T47D (cell line): Measurements from ENCODE around the gene SDHB.

ENCODE experiments used
- DNase-seq, 2 experiments: peaks; one replicate each; pipeline versions ENCODE4 v3.0.0 to v3.0.0-alpha.2; 2011 to 2012; ENCODE audit warnings: low read depth in 1 of 2, low spot score in 1 of 2
- JUND ChIP-seq: IDR thresholded peaks from 2 replicates; pipeline ENCODE4 v1.6.1; 2012; ENCODE audit warnings: low read depth
- in situ Hi-C: cut with HindIII; loops from 2 replicates; pipeline ENCODE4 v1.10.0; 2016; ENCODE audit warnings: low sequenced_read_pairs, low pct_unique_long_range_greater_than_20kb

SDHB gene

DNA sequence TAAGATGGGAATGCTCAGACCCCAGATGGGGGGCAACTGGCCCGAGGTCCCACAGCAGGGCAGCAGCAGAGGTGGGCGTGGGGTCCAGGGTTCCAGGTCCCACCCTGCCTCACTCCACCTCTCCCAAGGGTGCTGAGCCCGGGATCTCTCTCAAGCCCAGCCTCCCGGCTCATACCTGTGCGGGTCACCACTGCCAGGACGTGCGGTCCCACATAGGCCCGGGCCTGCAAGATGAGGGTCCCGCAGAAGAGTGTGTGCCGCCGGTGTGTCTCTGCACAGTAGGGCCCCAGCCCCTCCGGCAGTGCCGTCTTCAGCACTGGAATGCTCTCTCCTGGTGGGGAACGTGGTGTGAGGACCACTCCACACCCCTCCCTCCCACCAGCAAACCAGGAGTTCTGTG is 57.0 kb downstream of the SDHB start:
- in situ Hi-C loops, result no loop called here
- DNase-seq, result no peak
- TF ChIP-seq JUND, result no peak

DNA sequence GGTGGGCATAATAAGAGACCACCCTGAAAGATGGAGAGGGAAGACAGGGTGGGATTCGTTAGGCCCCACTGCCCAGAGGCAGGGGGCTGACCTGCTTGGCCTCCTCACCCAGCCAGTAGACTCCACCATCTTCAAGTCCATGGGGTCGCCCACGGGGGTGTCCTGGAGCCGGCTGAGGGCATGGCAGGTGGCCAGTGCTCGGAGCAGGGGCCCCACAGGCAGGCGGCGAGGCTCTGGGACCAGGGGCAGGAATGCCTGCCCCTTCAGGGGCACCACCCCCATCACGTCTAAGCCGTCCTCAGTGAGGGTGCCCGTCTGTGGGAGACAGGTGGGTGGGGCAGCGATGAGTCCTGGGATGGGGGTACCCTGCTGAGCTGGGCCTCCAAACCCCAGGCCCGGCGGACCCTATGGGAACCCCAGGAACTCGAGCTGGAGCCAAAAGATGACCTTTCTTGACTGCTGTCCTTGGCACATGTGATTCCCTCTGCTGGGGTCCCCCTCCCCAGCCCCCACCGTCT is 60.3 kb downstream of the SDHB start:
- DNase-seq, result no peak
- TF ChIP-seq JUND, result no peak
- in situ Hi-C loops, result no loop called here

DNA sequence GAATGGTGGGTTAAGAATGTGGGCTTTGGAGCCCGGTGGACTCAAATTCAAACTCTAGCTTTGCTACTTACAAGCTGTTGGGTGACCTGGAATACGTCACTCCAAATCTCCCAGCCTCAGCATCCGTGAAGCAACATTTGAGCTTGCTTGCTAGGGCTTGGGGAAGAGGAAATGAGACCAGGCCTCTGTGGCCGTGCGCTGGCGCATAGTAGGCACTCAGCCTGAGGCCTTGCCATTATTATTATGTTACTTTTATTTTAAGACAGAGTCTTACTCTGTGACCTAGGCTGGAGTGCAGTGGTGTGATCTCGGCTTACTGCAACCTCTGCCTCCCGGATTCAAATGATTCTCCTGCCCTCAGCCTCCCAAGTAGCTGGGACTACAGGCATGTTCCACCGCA is 61.2 kb downstream of the SDHB start:
- no peak for DNase-seq
- in situ Hi-C loops, result no loop called here
- no peak for TF ChIP-seq JUND

DNA sequence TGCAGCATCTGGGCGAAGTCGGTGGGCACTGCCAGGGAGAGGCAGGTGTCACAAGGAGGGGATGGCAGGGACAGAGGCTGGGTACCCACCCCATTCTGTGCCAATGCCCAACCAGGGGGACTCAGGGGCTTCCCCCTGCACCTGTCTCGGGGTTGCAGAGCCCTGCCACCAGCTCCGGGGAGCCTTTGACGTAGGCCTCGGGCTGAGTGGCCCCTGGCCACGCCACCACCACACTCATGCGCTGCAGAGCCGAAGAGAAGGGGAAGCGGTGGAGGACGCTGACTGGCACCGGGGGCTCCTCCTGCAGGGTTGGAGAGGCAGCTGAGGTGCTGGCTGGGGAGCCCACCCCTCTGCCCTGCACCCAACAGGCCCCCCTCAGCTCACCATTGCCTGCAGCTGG is 61.7 kb downstream of the SDHB start:
- in situ Hi-C loops, result no loop called here
- no peak for DNase-seq
- TF ChIP-seq JUND, result no peak

DNA sequence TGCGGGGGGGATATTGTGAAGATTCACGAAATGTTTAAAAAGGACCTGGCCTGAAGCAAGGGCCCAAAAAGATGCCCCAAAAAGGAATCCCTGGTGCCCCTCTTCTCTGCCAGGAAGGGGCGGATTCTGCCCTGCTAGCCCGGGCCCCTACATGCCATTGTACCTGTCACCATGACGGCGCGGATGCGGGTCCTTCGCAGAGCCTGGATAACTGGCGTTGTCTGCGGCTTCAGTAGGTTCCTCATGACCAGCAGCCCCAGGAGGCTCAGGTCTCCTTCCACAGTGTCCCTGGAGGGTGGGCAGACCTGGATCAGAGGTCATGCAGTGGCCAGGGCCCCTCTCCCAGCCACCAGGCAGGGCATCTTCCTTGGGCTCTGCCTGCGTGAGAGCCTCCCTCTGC is 62.3 kb downstream of the SDHB start:
- DNase-seq, result no peak
- TF ChIP-seq JUND, result no peak
- in situ Hi-C loops, result no loop called here

DNA sequence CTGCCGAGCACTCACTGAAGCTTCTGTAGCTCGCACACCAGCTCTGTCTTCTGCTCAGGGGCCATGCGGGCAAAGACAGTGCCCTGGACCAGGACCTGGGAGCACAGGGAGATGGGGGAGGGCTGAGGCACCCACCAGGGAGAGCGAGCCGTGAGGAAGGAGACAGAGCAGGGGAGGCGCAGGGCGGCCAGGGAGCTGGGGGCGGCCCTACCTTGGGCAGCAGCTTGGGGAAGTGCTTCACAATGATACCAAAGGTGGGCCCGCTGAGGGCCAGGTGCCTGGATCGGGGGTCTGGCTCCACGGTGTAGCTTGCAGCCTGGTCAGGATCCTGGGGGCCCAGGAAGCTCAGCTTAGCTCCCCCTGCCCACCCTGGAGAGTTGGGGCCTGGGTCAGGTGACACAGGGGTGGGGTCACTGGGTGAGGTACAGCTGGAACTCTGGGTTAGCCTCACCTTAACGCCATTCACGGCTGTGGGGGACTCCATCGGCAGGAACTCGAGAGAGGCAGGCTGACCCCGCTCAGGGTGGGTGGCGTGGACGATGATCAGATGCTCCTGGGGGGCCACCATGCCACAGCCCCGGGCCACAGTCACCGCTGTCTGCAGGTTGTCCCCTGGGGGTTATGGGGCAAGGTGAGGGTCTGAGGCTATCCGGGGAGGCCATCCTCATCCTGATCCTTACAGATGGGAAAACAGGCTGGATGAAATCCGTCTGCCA is 64.0 kb downstream of the SDHB start:
- DNase-seq, result no peak
- in situ Hi-C loops, result no loop called here
- TF ChIP-seq JUND, result no peak

DNA sequence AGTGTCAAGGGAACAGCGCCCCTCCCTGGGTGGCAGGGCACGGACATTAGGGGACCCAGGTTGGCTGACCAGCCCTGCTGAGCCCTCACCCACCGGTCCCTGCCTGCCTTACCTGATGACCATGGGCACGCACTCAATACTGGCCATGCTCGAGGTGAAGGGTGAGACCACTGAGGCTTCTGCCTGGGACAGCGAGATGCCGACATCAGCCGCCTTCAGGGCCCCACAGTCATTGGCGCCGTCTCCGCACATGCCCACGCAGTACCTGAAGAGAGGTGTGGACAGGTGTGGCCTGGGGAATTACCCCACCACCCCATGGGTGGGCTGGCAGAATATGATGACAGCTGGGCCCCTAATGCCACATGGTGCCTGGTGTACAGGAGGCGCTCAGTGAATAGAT is 65.6 kb downstream of the SDHB start:
- DNase-seq, result no peak
- no peak for TF ChIP-seq JUND
- in situ Hi-C loops, result no loop called here

DNA sequence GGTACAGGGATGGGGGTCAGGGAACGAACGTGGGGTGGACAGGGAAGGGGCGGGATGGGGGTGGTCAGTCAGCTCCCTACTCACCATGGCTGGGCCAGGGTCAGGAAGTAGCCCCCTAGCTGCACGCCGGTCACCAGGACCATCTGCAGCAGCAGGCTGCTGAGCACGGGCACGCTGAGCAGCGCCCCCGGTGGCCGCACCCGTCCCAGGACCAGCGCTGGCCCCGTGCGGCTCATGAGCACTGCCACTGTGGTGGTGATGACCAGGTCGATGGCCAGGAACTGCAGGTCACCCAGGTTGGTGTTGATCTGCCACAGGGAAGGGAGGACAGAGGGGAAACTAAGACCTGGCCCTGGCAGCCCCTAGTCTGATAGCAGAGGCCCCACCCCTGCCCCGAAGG is 66.9 kb downstream of the SDHB start:
- in situ Hi-C loops, result no loop called here
- DNase-seq, result no peak
- TF ChIP-seq JUND, result no peak

DNA sequence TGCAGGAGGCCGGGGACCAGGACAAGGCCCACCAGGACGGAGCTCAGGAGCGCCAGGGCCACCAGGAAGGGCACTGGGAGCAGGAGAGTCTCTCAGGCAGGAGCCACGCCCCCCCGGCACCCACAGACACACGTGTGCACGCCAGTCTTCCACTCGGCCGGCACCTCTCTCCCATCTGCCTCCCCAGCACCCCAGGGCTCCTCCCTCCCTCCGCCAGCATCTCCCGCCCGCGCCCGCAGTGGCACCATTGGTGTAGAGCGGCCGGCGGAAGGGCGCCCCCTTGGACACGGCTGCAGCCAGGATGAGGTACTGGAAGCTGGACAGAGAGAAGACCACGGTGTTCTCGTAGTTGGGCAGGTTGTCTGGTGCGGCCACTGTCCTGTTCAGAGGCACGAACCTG is 67.3 kb downstream of the SDHB start:
- in situ Hi-C loops, result no loop called here
- DNase-seq, result no peak
- TF ChIP-seq JUND, result no peak

DNA sequence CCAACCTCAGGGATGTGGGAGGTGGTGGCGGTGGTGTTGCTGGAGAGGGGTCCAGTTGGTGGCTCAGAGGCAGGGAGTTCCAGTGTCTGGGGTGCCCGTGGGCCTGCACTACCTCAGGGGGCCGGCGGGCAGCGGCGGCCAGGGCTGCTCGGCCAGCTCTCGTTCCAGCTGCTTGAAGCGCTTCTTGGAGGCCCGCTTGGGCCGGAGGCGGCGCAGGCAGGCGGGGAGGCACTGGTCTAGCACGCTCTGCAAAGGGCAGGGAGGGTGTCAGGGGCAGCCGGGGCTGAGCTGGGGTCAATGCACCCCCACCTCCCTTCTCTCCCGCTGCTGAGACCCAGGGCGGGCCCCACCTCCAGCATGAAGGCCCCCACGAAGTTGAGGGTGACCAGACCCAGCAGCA is 67.7 kb downstream of the SDHB start:
- TF ChIP-seq JUND, result no peak
- no peak for DNase-seq
- in situ Hi-C loops, result no loop called here

DNA sequence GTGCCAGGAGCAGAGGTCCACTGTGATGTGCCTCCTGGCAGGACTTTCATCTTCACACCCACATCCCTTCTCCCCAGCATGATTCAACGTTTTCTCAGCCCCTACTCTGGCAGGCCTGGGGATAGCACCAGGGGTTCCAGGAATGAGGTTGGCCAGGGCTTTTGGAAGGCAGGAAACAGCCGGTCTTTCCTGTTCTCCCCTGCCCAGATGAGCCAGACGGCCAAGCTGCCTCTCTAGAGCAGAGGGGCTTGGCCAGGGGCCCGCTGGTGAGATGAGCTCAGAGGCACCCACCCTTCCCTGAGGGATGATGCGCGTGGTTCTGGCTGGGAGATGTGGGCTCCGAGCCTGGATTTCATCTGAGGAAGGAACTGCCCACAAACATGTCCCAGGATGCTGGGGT is 69.1 kb downstream of the SDHB start:
- in situ Hi-C loops, result no loop called here
- no peak for TF ChIP-seq JUND

DNA sequence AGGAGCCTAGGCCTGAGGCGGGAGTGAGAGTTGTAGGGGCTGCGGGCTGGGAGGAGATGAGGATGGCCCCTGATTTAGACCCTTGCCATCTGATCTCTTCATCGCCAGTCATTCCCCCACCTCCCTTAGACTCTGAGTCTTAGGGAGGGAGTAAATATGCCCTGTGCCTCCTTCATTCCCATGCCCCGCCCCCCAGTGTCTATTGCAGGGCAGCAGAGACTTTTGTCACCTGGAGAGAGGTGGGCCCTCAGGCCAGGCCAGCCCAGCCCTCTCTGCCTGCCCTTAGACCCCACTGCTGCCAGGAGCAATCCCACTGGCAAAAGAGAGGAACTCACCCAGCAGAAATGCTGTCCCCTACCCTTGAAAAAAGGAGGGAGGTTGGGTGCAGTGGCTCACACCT is 70.2 kb downstream of the SDHB start:
- TF ChIP-seq JUND, result no peak
- DNase-seq, result no peak
- in situ Hi-C loops, result no loop called here

More for the DNA sequence above, 69.1 kb downstream of the SDHB start:
- DNase-seq, result no peak

DNA sequence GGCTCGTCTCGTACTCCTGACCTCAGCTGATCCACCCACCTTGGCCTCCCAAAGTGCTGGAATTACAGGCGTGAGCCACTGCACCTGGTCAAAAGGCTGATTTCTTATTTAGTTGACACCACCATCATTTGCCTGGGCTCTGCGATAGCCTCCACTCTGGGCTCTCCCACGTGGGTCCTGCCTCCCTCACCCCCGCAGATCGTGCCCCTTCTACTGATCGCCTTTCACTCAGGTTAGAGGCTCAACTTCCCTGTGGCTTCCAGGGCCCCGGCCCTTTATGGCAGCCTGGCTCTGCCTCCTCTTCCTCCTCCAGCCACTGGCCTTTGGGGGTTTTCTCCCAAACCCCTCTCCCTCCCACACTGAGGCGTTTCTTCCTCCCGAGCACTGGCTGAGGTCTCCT is 70.9 kb downstream of the SDHB start:
- in situ Hi-C loops, result no loop called here
- TF ChIP-seq JUND, result no peak
- no peak for DNase-seq

DNA sequence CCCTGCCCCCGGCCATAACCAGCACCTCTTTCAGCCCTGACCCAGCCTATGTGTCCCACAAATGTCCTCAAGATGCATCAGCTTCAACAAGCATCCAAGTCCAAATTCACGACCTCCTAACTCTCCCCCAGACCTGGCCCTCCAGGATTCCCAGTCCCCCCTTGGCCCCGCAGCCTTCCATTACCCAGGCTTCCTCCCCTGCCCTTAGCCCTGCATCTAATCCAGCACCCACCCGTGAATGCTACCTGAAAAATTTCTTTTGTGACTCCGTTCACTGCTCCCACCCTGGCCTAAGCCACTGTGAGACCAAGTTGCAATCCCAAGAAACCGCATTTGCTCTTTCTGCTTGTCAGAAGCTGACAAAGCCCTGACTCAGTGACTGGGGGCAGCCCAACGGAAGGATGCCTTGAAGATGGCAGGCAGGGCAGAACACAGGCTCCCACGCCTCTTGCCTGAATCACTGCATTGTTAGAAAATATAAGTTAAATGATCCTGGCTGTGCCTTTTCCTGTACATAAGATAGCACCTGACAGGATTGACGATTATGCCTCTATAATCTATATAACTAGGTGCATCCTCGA is 72.5 kb downstream of the SDHB start:
- DNase-seq, result no peak
- in situ Hi-C loops, result no loop called here
- TF ChIP-seq JUND, result no peak
